HUES48 (cell line): ENCODE measurements around the gene PHACTR1.
"Not testable (repeated sequence)": the region's sequence is repeated elsewhere in the genome, so short reads cannot be mapped to it uniquely, and the experiment has no call there.

Source experiments
- H3K27ac ChIP-seq: one replicate; pipeline ENCODE4 v1.7.0; 2013; ENCODE audit warnings: low read depth, low read length, inconsistent platforms
- H3K27me3 ChIP-seq: 2 replicates; pipeline ENCODE4 v1.6.1; 2013; ENCODE audit warnings: mild to moderate bottlenecking, low read length; ENCODE audit not compliant: control insufficient read depth, insufficient read depth
- H3K36me3 ChIP-seq: 2 replicates; pipeline ENCODE4 v1.6.1; 2013; ENCODE audit warnings: low read length; ENCODE audit not compliant: control insufficient read depth, insufficient read depth
- H3K4me1 ChIP-seq: 2 replicates; pipeline ENCODE4 v1.6.1; 2013; ENCODE audit warnings: mild to moderate bottlenecking, low read length; ENCODE audit not compliant: control insufficient read depth, insufficient read depth
- H3K4me3 ChIP-seq: 2 replicates; pipeline ENCODE4 v1.5.1; 2013; ENCODE audit warnings: mild to moderate bottlenecking, low read depth, low read length
- H3K9ac ChIP-seq: 2 replicates; pipeline ENCODE4 v1.6.1; 2013; ENCODE audit warnings: mild to moderate bottlenecking, low read depth, low read length, moderate library complexity
- H3K9me3 ChIP-seq: 2 replicates; pipeline ENCODE4 v1.6.1; 2013; ENCODE audit warnings: low read length; ENCODE audit not compliant: control insufficient read depth, insufficient read depth

The PHACTR1 gene

DNA sequence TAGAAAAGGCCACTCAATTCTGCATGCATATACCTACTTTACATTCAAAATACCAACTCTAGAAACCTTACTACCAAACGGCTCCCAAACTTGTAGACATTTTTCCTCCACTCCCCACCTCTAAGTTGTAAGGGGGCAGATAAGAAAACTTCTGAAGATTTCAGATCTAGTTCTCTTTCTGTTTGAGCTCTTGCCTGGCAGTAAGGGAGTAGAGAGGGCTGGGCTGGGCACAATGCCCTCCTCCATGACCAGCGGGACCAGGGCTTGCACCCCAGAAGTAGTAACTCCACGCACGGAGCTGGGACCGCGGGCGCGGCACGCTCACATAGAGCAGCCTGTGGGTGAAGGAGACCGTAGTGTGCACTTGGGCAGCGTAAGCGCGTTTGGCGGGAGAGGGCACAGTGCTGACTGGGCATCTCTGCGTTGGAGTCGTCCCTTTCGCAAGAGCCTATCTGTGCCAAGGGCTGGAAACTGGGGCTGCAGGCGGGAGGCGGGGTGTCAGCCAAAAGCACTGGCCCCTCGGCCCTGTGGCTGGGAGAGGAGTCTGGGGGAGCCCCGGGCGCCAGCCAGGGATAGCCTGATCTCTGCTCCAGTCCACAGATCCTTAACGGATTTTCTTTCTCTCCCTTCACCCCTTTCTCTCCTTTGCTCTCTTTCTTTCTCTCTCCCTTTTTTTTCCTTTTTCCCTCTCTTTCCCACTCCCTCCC is 32.4 kb downstream of the PHACTR1 start:
- peaks cover 12% of the 10 kb centered on the region; the same call in 1 of the 2 replicates for H3K9me3 ChIP-seq
- peaks cover 20% of the 10 kb centered on the region for H3K4me1 ChIP-seq
- peaks cover 18% of the 10 kb centered on the region for H3K27me3 ChIP-seq
- no peaks in the 10 kb centered on the region for H3K36me3 ChIP-seq
- peak overlapping the region; percentile 86 for H3K4me3 ChIP-seq
- peak overlapping the region; percentile 46 for H3K27ac ChIP-seq
- peak overlapping the region; percentile 39 for H3K9ac ChIP-seq

DNA sequence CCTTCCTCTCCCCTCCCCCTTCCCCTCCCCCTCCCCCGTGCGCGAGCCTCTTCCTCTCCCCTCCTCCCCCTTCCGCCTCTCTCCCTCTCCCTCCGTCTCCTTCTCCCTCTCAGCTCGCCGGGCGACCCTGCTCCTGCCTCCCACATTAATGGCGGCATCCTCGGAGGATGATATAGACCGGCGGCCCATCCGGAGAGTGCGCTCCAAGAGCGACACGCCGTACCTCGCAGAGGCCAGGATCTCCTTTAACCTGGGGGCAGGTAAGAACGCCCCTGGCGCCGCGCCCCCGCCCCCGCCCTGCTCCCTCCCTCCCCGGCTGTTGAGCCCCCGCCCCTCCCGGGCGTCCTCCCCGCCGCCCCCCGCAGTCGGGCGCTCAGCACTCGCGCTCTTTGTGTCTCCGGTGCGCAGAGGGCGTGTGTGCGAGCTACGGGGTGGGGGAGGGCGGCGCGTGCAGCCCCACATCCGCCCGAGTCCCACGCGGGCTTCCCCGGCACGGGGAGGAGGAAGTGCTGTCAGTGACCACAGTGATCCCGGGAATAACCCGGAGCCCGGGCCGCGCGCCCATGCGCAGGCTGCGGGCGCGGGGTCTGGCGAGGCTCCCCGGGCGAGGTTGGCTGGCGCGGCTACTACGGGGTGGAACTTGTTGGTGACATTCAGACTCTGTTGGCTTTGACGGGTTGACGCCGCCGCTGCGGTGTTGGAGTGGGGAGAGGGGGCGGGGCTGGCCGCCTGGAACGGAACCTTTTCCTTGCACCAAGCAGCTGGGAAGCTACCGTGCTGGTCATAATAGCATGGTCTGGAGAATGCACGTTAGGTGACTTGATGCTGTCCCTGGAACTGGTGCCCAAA is 33.2 kb downstream of the PHACTR1 start:
- peaks cover 20% of the 10 kb centered on the region for H3K4me1 ChIP-seq
- no peaks in the 10 kb centered on the region for H3K36me3 ChIP-seq
- peak overlapping the region; percentile 86 for H3K4me3 ChIP-seq
- peaks cover 18% of the 10 kb centered on the region for H3K27me3 ChIP-seq
- peaks cover 6% of the 10 kb centered on the region; the same call in 1 of the 2 replicates for H3K9me3 ChIP-seq
- no peak overlapping the region; the same call in 1 of the 2 replicates for H3K9ac ChIP-seq
- peak overlapping the region; percentile 60 for H3K27ac ChIP-seq

DNA sequence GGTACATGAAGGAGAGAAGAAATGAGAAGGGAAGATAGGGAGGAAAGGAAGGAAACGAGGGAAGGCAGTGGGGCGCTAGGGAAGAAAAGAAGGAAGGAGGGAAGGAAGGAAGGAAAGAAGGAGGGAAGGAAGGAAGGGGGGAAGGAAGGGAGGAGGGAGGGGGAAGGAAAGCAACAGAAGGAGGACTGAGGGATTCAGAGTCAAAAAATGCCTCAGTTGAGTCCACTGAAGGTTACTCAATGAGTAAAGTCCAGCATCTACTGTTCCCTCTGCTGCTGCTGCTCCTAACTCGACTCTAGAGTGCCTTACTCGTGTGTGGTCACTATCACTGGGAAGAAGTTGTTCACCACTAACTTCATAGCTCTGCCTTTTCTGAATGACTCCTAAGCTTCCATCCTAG is 33.8 kb downstream of the PHACTR1 start:
- H3K27ac ChIP-seq = no peak overlapping the region
- H3K9ac ChIP-seq = no peak overlapping the region
- no peaks in the 10 kb centered on the region for H3K36me3 ChIP-seq
- H3K4me1 ChIP-seq = peaks cover 20% of the 10 kb centered on the region
- H3K9me3 ChIP-seq = no peaks in the 10 kb centered on the region; the same call in 1 of the 2 replicates
- H3K4me3 ChIP-seq = peak overlapping the region; percentile 86
- peaks cover 18% of the 10 kb centered on the region for H3K27me3 ChIP-seq

DNA sequence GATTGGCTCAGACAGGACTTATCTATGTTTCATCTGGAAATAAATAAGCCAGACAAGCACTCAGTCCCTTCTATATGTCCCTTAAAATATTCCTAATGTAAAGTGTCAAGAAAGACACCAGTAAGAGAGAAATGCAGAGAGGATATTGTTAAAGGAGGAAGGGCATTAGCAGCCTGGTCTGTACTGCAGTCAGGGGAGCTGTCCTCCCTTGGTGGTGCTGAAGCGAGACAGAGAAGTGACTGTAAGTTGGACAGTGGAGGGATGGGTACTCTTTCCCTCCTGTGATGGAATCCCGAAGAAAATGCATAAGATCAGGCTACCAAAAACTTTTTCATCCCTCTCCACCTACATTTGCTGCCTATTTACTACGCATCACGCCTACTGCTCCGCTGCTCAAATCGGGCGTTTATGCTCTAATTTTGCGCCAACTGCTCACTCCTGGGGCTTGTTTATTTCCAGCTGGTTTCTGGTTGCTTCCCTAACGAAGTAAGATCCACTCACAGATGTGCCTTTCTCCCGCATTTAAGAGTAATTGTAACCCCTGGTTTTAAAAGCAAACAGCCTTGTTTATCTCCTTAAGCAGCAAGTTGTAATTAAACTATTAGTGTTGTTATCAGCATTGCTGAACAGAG is 35.2 kb downstream of the PHACTR1 start:
- Histone ChIP-seq H3K27me3 (peaks cover 13% of the 10 kb centered on the region), H3K36me3 (no peaks in the 10 kb centered on the region), H3K4me3 (no peak overlapping the region)

DNA sequence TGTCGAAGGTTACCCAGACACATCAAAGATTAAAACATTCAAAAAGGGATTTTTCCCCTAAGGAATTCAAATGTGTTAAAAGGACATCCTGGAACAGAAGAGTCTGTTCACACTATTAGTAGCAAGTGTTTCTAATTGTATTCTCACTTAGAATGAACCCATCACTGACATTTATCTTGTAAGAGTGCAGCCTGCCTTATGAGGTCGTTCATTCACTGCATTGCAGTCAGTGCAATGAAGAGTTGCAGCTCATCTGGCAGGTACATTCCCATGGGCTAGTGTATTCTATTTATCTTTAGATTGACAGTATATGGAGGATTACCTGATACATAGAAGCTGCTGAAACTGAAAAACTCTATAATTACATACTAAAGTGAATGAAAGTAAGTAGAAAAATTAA is 36.5 kb downstream of the PHACTR1 start:
- Histone ChIP-seq H3K9me3 (no peaks in the 10 kb centered on the region), H3K36me3 (no peaks in the 10 kb centered on the region), H3K27ac (no peak overlapping the region), H3K4me3 (no peak overlapping the region), H3K4me1 (peaks cover 13% of the 10 kb centered on the region), H3K9ac (no peak overlapping the region), H3K27me3 (peaks cover 11% of the 10 kb centered on the region)

More for the DNA sequence above, 35.2 kb downstream of the PHACTR1 start:
- no peaks in the 10 kb centered on the region for H3K9me3 ChIP-seq
- no peak overlapping the region for H3K9ac ChIP-seq
- peaks cover 20% of the 10 kb centered on the region for H3K4me1 ChIP-seq
- no peak overlapping the region for H3K27ac ChIP-seq

DNA sequence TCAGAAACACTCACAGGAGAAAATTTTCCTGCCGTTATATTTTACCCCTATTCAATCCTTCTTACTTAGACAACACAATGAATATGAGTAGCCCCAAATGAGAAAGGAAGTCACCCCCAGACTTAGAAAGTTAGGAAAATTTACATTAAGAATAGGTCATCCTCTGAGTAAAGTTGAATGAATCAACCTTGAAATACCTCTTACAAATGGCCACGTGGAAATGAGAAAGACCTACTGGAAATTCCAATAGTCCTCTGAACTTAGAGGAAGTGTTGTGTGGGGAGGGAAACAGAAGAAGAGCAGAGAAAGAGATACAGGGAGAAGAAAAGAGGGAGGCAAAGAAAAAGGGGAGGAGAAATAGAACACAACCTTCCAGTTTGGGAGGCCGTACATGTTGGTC is 43.7 kb downstream of the PHACTR1 start:
- Histone ChIP-seq H3K27ac (no peak overlapping the region), H3K27me3 (no peaks in the 10 kb centered on the region), H3K4me3 (no peak overlapping the region), H3K9ac (no peak overlapping the region), H3K4me1 (peaks cover 7% of the 10 kb centered on the region), H3K36me3 (no peaks in the 10 kb centered on the region), H3K9me3 (no peaks in the 10 kb centered on the region)

DNA sequence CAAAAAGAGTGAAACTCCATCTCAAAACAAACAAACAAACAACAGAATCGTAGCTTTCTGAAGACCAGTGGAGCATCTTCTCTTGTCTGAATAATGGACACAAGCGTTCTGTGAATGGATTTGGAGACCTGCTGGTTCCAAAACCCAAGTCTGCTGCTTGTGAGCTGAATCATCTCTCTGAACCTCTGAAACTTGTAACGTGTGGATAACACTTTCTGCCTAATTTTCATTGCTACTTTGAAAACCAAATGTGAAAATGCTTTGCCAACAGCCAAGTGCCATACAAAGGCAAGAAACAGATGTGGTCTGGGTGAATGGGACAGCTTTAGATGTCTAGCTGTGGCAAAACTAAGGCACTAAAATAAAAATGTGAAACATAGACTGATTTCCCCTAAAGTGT is 44.3 kb downstream of the PHACTR1 start:
- no peak overlapping the region for H3K4me3 ChIP-seq
- H3K9ac ChIP-seq = no peak overlapping the region
- H3K27me3 ChIP-seq = no peaks in the 10 kb centered on the region
- H3K4me1 ChIP-seq = peaks cover 7% of the 10 kb centered on the region
- no peaks in the 10 kb centered on the region for H3K9me3 ChIP-seq
- no peak overlapping the region for H3K27ac ChIP-seq
- no peaks in the 10 kb centered on the region for H3K36me3 ChIP-seq

DNA sequence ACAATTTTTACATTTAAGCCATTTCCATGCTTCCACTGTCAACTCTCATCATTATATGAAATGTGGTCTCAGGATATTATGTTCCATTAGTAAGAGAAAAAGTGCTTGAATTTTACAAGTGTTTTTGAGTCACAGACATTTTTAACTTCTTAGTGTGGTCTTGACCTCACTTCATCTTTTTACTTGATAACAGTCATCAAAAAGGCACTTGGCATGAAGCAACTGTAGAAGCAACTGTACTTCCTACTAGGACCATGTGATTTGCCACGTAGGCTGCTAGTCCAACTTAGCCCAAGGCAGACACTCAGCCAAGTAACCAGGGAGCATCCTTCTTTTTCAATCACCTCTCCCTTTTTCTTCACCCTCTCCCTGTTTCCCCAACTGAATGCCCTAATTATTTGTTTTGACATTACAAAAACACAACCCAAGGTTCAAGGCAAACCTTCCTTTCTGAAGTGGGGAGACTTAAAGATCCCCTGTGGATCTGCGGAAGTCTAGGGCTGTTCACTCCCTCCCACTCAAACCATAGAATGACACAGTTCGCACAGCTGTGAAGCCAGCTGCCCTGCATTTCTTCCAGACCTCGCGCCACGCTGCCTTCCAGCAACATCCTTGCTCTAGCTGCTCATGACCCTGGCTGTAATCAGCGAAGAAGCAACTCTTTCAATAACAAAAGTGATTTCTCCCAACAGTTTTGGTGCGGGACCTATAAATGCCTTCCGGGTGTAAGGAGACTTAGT is 45.0 kb downstream of the PHACTR1 start:
- Histone ChIP-seq H3K27ac (no peak overlapping the region), H3K4me3 (no peak overlapping the region), H3K4me1 (peaks cover 7% of the 10 kb centered on the region), H3K9me3 (no peaks in the 10 kb centered on the region), H3K9ac (no peak overlapping the region), H3K27me3 (no peaks in the 10 kb centered on the region), H3K36me3 (no peaks in the 10 kb centered on the region)

DNA sequence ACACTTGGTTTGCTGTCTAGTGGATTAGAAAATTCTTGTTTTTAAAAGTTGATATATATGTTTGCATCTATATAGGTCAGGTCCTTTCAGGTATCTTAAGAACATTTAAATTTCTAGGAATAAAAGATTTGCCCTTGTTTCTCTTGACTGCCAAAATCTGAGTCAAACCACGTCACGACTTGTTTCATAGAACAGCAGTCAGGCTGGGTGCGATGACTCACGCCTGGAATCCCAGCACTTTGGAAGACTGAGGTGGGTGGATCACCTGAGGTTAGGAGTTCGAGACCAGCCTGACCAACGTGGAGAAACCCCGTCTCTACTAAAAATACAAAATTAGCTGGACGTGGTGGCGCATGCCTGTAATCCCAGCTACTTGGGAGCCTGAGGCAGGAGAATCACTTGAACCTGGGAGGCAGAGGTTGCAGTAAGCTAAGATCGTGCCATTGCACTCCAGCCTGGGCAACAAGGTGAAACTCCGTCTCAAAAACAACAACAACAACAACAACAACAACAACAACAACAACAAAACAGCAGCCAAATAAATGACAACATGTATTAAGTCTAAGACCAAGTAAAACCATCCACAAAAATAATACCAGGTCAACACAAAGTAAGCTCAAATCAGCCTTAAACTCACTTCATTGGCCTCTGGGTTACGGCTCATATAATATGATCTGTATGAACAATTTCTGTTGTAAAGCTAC is 46.3 kb downstream of the PHACTR1 start:
- H3K27me3 ChIP-seq, H3K4me1 ChIP-seq, H3K9me3 ChIP-seq, H3K27ac ChIP-seq, H3K9ac ChIP-seq, H3K36me3 ChIP-seq, H3K4me3 ChIP-seq: not testable (repeated sequence)

DNA sequence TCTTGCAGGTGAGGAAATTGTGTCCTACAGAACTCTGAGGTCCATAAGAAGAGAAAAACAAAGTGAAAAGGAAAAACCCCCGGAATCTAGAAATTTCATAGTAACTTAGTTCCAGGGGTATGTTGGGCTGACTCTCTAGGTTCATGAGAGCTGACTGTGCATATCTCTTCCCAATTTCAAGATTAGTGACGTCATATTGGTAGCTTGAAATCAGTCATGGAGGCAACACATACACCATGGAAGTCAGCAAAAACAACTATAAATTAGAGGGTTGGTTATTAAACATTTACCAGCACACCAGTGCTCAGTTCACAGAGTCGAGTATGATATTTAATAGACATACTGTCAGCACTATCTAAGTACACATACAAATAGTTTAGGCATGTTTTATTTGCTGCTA is 49.8 kb downstream of the PHACTR1 start:
- H3K4me1 ChIP-seq = peaks cover 4% of the 10 kb centered on the region
- no peak overlapping the region for H3K9ac ChIP-seq
- H3K36me3 ChIP-seq = no peaks in the 10 kb centered on the region
- H3K4me3 ChIP-seq = no peak overlapping the region
- H3K27me3 ChIP-seq = no peaks in the 10 kb centered on the region
- no peaks in the 10 kb centered on the region for H3K9me3 ChIP-seq
- no peak overlapping the region for H3K27ac ChIP-seq
